Endothelial cell of umbilical vein (primary cell): Measurements from ENCODE around the gene ABCA7. TPM values are rescaled to one million over a fixed set of nuclear protein-coding genes. Genes with fewer than 3 reads are reported as not detected.
A peak's percentile ranks its signal among the peaks of the same experiment; 100 is the strongest.

Experiments
- Bru-seq: library from RNA; stranded (reverse); fragments of 400-500 nt; gene quantifications from one replicate; lab custom pipeline; 2021; lab: Mats Ljungman, UMichigan
- BruChase-seq, 2 experiments: library from RNA; stranded (reverse); fragments of 400-500 nt; gene quantifications; one replicate each; lab custom pipeline; 2021; lab: Mats Ljungman, UMichigan
- BruUV-seq: library from RNA; stranded (reverse); fragments of 400-500 nt; replicated peaks from 2 replicates; lab custom pipeline; 2021; lab: Mats Ljungman, UMichigan
- CTCF ChIA-PET: fragments of 300-600, 350-600 bp; sonication (Branson Sonifier 250); formaldehyde crosslinking; loops from one replicate; lab custom pipeline; 2021; ENCODE audit warnings: antibody characterized with exemption, inconsistent platforms; lab: Charles Lee
- POLR2A ChIA-PET: fragments of 300-600, 350-600 bp; sonication (Branson Sonifier 250); formaldehyde crosslinking; loops from one replicate; lab custom pipeline; 2021; ENCODE audit warnings: antibody characterized with exemption, inconsistent platforms; lab: Charles Lee
- DNase-seq: peaks from one replicate; pipeline ENCODE4 v3.0.0-alpha.2; 2011; ENCODE audit warnings: low read depth, low spot score
- FAIRE-seq: peaks from 2 replicates; lab custom pipeline; 2011; peaks lifted over from hg19 to GRCh38; lab: Jason Lieb, UNC
- H2AFZ ChIP-seq: 2 replicates; pipeline ENCODE4 v1.6.0; 2012; ENCODE audit warnings: low read depth, low read length, control low read depth, inconsistent platforms
- H3K27ac ChIP-seq: 2 replicates; pipeline ENCODE4 v1.5.1; 2011; ENCODE audit warnings: low read depth, mild to moderate bottlenecking, control low read depth, low read length, moderate library complexity; ENCODE audit not compliant: insufficient read depth
- H3K27me3 ChIP-seq, 2 experiments: 2 replicates each; pipeline versions ENCODE4 v1.6.0 to v1.6.1; 2011; ENCODE audit warnings: low read length in 2 of 2, mixed read lengths in 1 of 2; ENCODE audit not compliant: control insufficient read depth in 2 of 2, insufficient read depth in 2 of 2
- H3K36me3 ChIP-seq, 2 experiments: 2 replicates in 1 of 2; 3 replicates in 1 of 2; pipeline ENCODE4 v1.5.1; 2011; ENCODE audit warnings: low read length in 2 of 2, mild to moderate bottlenecking in 1 of 2, moderate library complexity in 1 of 2; ENCODE audit not compliant: control insufficient read depth in 2 of 2, insufficient read depth in 2 of 2; ENCODE audit errors: extremely low read depth in 1 of 2
- H3K4me1 ChIP-seq: 3 replicates; pipeline ENCODE4 v1.5.1; 2011; ENCODE audit warnings: mild to moderate bottlenecking, low read length; ENCODE audit not compliant: control insufficient read depth, insufficient read depth; ENCODE audit errors: extremely low read depth
- H3K4me2 ChIP-seq: 2 replicates; pipeline ENCODE4 v1.6.1; 2011; ENCODE audit warnings: low read length, control low read depth, mixed read lengths; ENCODE audit not compliant: insufficient read depth
- H3K4me3 ChIP-seq, 3 experiments: fragments of 200-600 bp in 1 of 3; sonication (generic), shearing (Covaris generic) in 1 of 3; replicated peaks in 1 of 3; 2 replicates each; pipeline ENCODE4 v1.5.1; 2011 to 2016; ENCODE audit warnings: control low read depth in 3 of 3, low read length in 3 of 3, mild to moderate bottlenecking in 2 of 3, inconsistent platforms in 1 of 3, low read depth in 1 of 3, moderate library complexity in 1 of 3; ENCODE audit not compliant: insufficient read depth in 1 of 3
- H3K79me2 ChIP-seq: 2 replicates; pipeline ENCODE4 v1.6.0; 2012; ENCODE audit warnings: low read length, inconsistent platforms; ENCODE audit not compliant: control insufficient read depth, insufficient read depth
- H3K9ac ChIP-seq: replicated peaks from 2 replicates; pipeline ENCODE3; 2011; ENCODE audit warnings: low read length, control low read depth; ENCODE audit not compliant: insufficient read depth; ENCODE audit errors: extremely low read depth
- H3K9me1 ChIP-seq: replicated peaks from 3 replicates; pipeline ENCODE4 v1.6.0; 2011; ENCODE audit warnings: mild to moderate bottlenecking, low read length; ENCODE audit not compliant: control insufficient read depth, insufficient read depth; ENCODE audit errors: extremely low read depth
- H3K9me3 ChIP-seq: replicated peaks from 2 replicates; pipeline ENCODE4 v1.5.1; 2012; ENCODE audit warnings: low read length, inconsistent platforms; ENCODE audit not compliant: control insufficient read depth, insufficient read depth
- H4K20me1 ChIP-seq: replicated peaks from 2 replicates; pipeline ENCODE3; 2011; ENCODE audit warnings: mild to moderate bottlenecking, low read length; ENCODE audit not compliant: control insufficient read depth, insufficient read depth; ENCODE audit errors: extremely low read depth
- CTCF ChIP-seq, 2 donors: IDR thresholded peaks; 1 replicate in 1 of 2; 2 replicates in 1 of 2; pipeline ENCODE4 v1.5.1; 2011; ENCODE audit warnings: low read length in 2 of 2, mild to moderate bottlenecking in 2 of 2, moderate library complexity in 2 of 2, control low read depth in 1 of 2, inconsistent platforms in 1 of 2, low read depth in 1 of 2; ENCODE audit not compliant: insufficient read depth in 1 of 2; ENCODE audit errors: extremely low read depth in 1 of 2
- EZH2 ChIP-seq: IDR thresholded peaks from 2 replicates; pipeline ENCODE4 v1.6.1; 2012; ENCODE audit warnings: borderline replicate concordance, low read depth, mild to moderate bottlenecking, moderate library complexity, low read length, inconsistent platforms; ENCODE audit not compliant: severe bottlenecking
- FOS ChIP-seq: IDR thresholded peaks from 2 replicates; pipeline ENCODE4 v1.6.1; 2011; ENCODE audit warnings: mild to moderate bottlenecking, low read length, moderate library complexity, borderline replicate concordance; ENCODE audit not compliant: insufficient read depth
- JUN ChIP-seq: IDR thresholded peaks from 2 replicates; pipeline ENCODE4 v1.6.1; 2011; ENCODE audit warnings: borderline replicate concordance, low read depth; ENCODE audit not compliant: insufficient read length, insufficient read depth
- MYC ChIP-seq: IDR thresholded peaks from one replicate; pipeline ENCODE4 v1.6.1; 2011; ENCODE audit warnings: mild to moderate bottlenecking, low read depth, low read length
- POLR2A ChIP-seq: IDR thresholded peaks from 2 replicates; pipeline ENCODE4 v1.6.1; 2012; ENCODE audit warnings: low read depth, mild to moderate bottlenecking, control low read depth, low read length
- POLR2AphosphoS5 ChIP-seq: IDR thresholded peaks from 2 replicates; pipeline ENCODE4 v1.6.1; 2012; ENCODE audit warnings: low read depth, mild to moderate bottlenecking, control low read depth, low read length, moderate library complexity; ENCODE audit not compliant: insufficient read depth
- dilution Hi-C: fragments of 300-500 bp; cut with MboI; formaldehyde crosslinking; loops from one replicate; pipeline ENCODE4 v1.15.0; 2019; ENCODE audit warnings: low sequenced_read_pairs; ENCODE audit not compliant: extremely low pct_ligation_motif_present
- intact Hi-C: fragments of 100-400 bp; cut with micrococcal nuclease; formaldehyde crosslinking; loops from one replicate; pipeline ENCODE4 v1.10.0; 2022
- long read RNA-seq: library from polyadenylated mRNA; stranded (forward); transcript quantifications from one replicate; pipeline ENCODE4 v2.0.0, GENCODE V29; 2021
- polyA minus RNA-seq, 3 experiments: library from RNA; depleted of rRNA, polyadenylated mRNA; stranded (reverse); fragments of >200 nt; gene quantifications; 1 replicate in 1 of 3; 2 replicates in 2 of 3; pipeline ENCODE4 v1.2.3, GENCODE V29; 2011
- polyA plus RNA-seq, 4 experiments: library from polyadenylated mRNA; depleted of rRNA in 3 of 4; stranded (reverse) in 3 of 4; unstranded in 1 of 4; fragments of >200 nt; gene quantifications; 2 replicates each; pipeline versions ENCODE4 v1.2.1 to v1.2.3, GENCODE V29; 2011 to 2012; ENCODE audit warnings: missing spikeins in 1 of 4
- total RNA-seq: library from RNA; stranded (reverse); gene quantifications from 2 replicates; pipeline ENCODE4 v1.2.3, GENCODE V29; 2021
- TF ChIP-seq, protein P1 (sequence below): IDR thresholded peaks from 2 replicates; pipeline ENCODE4 v1.6.1; 2011; ENCODE audit not compliant: insufficient read depth, insufficient read length

The ABCA7 gene, protein sequence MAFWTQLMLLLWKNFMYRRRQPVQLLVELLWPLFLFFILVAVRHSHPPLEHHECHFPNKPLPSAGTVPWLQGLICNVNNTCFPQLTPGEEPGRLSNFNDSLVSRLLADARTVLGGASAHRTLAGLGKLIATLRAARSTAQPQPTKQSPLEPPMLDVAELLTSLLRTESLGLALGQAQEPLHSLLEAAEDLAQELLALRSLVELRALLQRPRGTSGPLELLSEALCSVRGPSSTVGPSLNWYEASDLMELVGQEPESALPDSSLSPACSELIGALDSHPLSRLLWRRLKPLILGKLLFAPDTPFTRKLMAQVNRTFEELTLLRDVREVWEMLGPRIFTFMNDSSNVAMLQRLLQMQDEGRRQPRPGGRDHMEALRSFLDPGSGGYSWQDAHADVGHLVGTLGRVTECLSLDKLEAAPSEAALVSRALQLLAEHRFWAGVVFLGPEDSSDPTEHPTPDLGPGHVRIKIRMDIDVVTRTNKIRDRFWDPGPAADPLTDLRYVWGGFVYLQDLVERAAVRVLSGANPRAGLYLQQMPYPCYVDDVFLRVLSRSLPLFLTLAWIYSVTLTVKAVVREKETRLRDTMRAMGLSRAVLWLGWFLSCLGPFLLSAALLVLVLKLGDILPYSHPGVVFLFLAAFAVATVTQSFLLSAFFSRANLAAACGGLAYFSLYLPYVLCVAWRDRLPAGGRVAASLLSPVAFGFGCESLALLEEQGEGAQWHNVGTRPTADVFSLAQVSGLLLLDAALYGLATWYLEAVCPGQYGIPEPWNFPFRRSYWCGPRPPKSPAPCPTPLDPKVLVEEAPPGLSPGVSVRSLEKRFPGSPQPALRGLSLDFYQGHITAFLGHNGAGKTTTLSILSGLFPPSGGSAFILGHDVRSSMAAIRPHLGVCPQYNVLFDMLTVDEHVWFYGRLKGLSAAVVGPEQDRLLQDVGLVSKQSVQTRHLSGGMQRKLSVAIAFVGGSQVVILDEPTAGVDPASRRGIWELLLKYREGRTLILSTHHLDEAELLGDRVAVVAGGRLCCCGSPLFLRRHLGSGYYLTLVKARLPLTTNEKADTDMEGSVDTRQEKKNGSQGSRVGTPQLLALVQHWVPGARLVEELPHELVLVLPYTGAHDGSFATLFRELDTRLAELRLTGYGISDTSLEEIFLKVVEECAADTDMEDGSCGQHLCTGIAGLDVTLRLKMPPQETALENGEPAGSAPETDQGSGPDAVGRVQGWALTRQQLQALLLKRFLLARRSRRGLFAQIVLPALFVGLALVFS (N-terminal part only)
- total RNA-seq, result 9.8 and 11.0 TPM in 2 replicates
- 4.9 and 5.7 TPM in 2 replicates for polyA plus RNA-seq
- 1.7 and 2.9 TPM in 2 replicates for polyA plus RNA-seq (2011; cell fraction: cytosol; rRNA removed)
- polyA plus RNA-seq (2011; cell fraction: nucleus; rRNA removed), result 25.2 and 29.3 TPM in 2 replicates
- 5.0 and 7.1 TPM in 2 replicates for polyA plus RNA-seq (2012)
- 4.2 and 7.0 TPM in 2 replicates for polyA minus RNA-seq
- 15.1 TPM for polyA minus RNA-seq (2011; cell fraction: cytosol; rRNA and poly(A)+ RNA removed)
- 7.5 and 13.3 TPM in 2 replicates for polyA minus RNA-seq (2011; cell fraction: nucleus; rRNA and poly(A)+ RNA removed)
- Bru-seq, nascent RNA, result percentile 22 among the genes with signal in this experiment
- percentile 46 among the genes with signal in this experiment for BruChase-seq, experiment 1, labeled RNA remaining after a 6-hour chase
- percentile 34 among the genes with signal in this experiment for BruChase-seq, experiment 2, labeled RNA remaining after a 2-hour chase
- long read RNA-seq, partial matches to known transcripts, result 1 of 4 reads
- long read RNA-seq, other reads (novel, unspliced or antisense), result 2 of 4 reads

GRCh38 chr19:1039646-1040475 is at the start of gene ABCA7:
ABCA7 (plus strand) TSS chr19:1040107; CDS start chr19:1041362, 1,255 bp downstream.
- CTCF ChIA-PET, result interaction anchor here (0.8 to 2.7 kb wide), 4 partner anchors 11 to 27 kb away, joined by 3 to 10 read pairs (median 6); partner anchors contain the start of genes ARHGAP45, CNN2 and RNU6-2
- peak; percentile 93 for FAIRE-seq
- no TSS peak for BruUV-seq

More at GRCh38 chr19:1039646-1040475, at the start of gene ABCA7:
- Histone ChIP-seq H3K4me1 (peaks cover 25% of the 10 kb centered on the region), H2AFZ (peak within 1 kb of the TSS; percentile 55), H3K9ac (no peak within 1 kb of the TSS), H3K79me2 (no peaks in the 10 kb centered on the region), H3K27ac (no peak within 1 kb of the TSS), H4K20me1 (no peaks in the 10 kb centered on the region), H3K36me3 (peaks cover 11 to 12% of the 10 kb centered on the region in 2 experiments), H3K27me3 (no peaks in the 10 kb centered on the region), H3K9me1 (no peaks in the 10 kb centered on the region), H3K9me3 (no peaks in the 10 kb centered on the region), H3K4me2 (peak within 1 kb of the TSS; percentile 83), H3K4me3 (peak within 1 kb of the TSS; percentile 6 to 51 (median 51))
- dilution Hi-C loops, result no loop called here
- TF ChIP-seq POLR2AphosphoS5, result peak; percentile 83
- TF ChIP-seq MYC, result no peak
- TF ChIP-seq CTCF (IDR thresholded peaks at IDR 0.05; ENCODE audit: extremely low read depth in 1 of 2, insufficient read depth in 1 of 2, low read depth in 1 of 2, low read length in 2 of 2), result no peak
- TF ChIP-seq, protein P1, sequence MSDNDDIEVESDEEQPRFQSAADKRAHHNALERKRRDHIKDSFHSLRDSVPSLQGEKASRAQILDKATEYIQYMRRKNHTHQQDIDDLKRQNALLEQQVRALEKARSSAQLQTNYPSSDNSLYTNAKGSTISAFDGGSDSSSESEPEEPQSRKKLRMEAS, result no peak
- peak; percentile 44 for TF ChIP-seq POLR2A
- TF ChIP-seq FOS, result no peak
- no peak for TF ChIP-seq EZH2
- no peak for TF ChIP-seq JUN
- intact Hi-C loops, result loop anchor here (2.0 kb wide), 1 partner anchor 55 kb away; the partner anchor contains the start of gene POLR2E
- POLR2A ChIA-PET, result interaction anchor here (0.6 to 1.7 kb wide), 3 partner anchors 9 to 64 kb away, joined by 3 to 36 read pairs (median 3); partner anchors contain the start of gene CNN2
- DNase-seq, result peak; percentile 98
